Measurements from ENCODE around the gene PPM1A.

PPM1A gene

DNA sequence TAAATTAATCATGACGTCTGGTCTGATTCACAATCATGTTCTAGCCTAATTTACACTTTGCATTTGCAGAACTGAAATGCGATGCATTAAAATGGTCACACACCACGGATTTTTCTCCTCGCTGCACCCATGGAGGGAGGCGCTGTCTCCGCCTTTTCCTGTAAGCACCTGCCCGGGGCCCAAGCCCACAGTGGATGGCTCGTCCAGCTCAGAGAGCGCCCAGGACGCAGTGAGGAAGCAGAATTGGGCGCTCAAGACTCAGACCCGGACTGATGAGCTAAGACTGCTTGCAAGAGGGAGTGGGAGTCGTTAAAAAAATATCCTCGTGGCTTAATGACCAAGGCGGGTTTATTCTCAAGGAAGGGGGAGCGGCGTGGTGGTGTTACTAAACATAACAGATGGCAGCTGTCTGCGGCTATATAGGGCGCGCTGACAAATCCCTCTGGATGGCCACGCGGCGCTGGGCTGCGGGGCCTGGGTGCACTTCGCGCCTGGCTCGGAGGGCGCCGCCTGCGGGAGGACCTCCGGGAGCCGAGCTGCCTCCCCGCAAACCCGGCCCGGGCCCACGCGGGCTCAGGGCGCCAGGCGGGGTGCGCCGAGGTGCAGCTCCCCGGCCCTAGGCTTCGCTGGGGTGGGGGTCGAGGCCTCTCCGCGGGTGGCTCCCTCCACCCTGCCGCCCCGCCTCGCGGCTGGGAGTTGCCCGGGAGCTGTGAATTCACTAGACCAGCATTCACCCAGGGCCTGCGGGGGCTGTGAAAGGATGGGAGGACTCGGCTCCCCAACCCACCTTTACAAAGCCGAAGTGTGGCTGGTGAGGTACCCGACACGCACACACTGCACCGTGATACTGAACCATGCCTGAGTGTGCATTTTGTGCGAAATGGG is 78.7 kb downstream of the PPM1A start:
- ATAC-seq = peak; percentile 50
- no peak for TF ChIP-seq BACH2 (CRISPR knock-in tag; IDR thresholded peaks at IDR 0.05; ENCODE audit: borderline replicate concordance)
- TF ChIP-seq, protein P1, sequence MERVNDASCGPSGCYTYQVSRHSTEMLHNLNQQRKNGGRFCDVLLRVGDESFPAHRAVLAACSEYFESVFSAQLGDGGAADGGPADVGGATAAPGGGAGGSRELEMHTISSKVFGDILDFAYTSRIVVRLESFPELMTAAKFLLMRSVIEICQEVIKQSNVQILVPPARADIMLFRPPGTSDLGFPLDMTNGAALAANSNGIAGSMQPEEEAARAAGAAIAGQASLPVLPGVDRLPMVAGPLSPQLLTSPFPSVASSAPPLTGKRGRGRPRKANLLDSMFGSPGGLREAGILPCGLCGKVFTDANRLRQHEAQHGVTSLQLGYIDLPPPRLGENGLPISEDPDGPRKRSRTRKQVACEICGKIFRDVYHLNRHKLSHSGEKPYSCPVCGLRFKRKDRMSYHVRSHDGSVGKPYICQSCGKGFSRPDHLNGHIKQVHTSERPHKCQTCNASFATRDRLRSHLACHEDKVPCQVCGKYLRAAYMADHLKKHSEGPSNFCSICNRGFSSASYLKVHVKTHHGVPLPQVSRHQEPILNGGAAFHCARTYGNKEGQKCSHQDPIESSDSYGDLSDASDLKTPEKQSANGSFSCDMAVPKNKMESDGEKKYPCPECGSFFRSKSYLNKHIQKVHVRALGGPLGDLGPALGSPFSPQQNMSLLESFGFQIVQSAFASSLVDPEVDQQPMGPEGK (CRISPR knock-in tag; IDR thresholded peaks at IDR 0.05; ENCODE audit: borderline replicate concordance) = no peak
- TF ChIP-seq ZNF70 (CRISPR knock-in tag; IDR thresholded peaks at IDR 0.05) = no peak
- no peak for TF ChIP-seq CSRNP3 (CRISPR knock-in tag; IDR thresholded peaks at IDR 0.05)

- TF ChIP-seq ESRRG (CRISPR knock-in tag; IDR thresholded peaks at IDR 0.05) = no peak
- no peak for TF ChIP-seq SNAI2 (CRISPR knock-in tag; IDR thresholded peaks at IDR 0.05)
- TF ChIP-seq ZNF8 (CRISPR knock-in tag; IDR thresholded peaks at IDR 0.05) = no peak
- no peak for TF ChIP-seq RARB (CRISPR knock-in tag; IDR thresholded peaks at IDR 0.05)
- TF ChIP-seq ZFP30 (CRISPR knock-in tag; IDR thresholded peaks at IDR 0.05) = no peak
- no peak for TF ChIP-seq GLIS3 (CRISPR knock-in tag; IDR thresholded peaks at IDR 0.05)
- TF ChIP-seq CSRNP3 (CRISPR knock-in tag; IDR thresholded peaks at IDR 0.05) = no peak
- TF ChIP-seq, protein P2, sequence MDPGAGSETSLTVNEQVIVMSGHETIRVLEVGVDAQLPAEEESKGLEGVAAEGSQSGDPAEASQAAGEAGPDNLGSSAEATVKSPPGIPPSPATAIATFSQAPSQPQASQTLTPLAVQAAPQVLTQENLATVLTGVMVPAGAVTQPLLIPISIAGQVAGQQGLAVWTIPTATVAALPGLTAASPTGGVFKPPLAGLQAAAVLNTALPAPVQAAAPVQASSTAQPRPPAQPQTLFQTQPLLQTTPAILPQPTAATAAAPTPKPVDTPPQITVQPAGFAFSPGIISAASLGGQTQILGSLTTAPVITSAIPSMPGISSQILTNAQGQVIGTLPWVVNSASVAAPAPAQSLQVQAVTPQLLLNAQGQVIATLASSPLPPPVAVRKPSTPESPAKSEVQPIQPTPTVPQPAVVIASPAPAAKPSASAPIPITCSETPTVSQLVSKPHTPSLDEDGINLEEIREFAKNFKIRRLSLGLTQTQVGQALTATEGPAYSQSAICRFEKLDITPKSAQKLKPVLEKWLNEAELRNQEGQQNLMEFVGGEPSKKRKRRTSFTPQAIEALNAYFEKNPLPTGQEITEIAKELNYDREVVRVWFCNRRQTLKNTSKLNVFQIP (CRISPR knock-in tag; IDR thresholded peaks at IDR 0.05; ENCODE audit: borderline replicate concordance, low read depth) = no peak
- TF ChIP-seq ZNF565 (CRISPR knock-in tag; conservative IDR thresholded peaks at IDR 0.05; ENCODE audit: low read depth) = no peak
- no peak for TF ChIP-seq TOX (CRISPR knock-in tag; IDR thresholded peaks at IDR 0.05; ENCODE audit: borderline replicate concordance)
- no peak for TF ChIP-seq BACH2 (CRISPR knock-in tag; IDR thresholded peaks at IDR 0.05; ENCODE audit: borderline replicate concordance)
- no peak for ATAC-seq
These were observed 79.6 kb downstream of the PPM1A start for GRCh38 chr14:60328583-60328982.

DNA sequence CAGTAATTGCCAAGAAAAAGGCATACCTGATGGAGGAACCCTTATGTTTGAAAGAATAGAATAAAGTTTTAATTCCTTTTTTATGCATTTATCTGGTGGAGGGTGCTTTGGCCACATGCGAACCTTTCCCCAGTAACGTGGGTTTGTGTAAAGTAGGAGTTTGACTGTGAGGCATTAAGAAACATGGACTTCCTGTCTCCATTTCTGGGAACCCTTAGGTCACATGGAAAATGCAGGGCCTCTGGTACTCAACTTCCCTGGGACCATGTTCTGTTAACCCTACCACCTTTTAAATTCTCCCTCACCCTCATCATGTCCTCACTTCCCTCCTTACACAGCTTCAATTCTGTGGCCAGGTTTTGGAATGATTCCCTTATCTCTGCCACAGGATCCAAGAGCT is 80.3 kb downstream of the PPM1A start:
- no peak for ATAC-seq
- TF ChIP-seq ZC3H10 (CRISPR knock-in tag; IDR thresholded peaks at IDR 0.05) (no peak), ZNF70 (CRISPR knock-in tag; IDR thresholded peaks at IDR 0.05) (no peak), SNAI2 (CRISPR knock-in tag; IDR thresholded peaks at IDR 0.05) (no peak), ZNF8 (CRISPR knock-in tag; IDR thresholded peaks at IDR 0.05) (no peak), ISL1 (CRISPR knock-in tag; IDR thresholded peaks at IDR 0.05) (no peak), TCF4 (CRISPR knock-in tag; IDR thresholded peaks at IDR 0.05; ENCODE audit: borderline replicate concordance) (no peak), ZFP3 (CRISPR knock-in tag; IDR thresholded peaks at IDR 0.05) (no peak), TOX (CRISPR knock-in tag; IDR thresholded peaks at IDR 0.05; ENCODE audit: borderline replicate concordance) (no peak), ZNF565 (CRISPR knock-in tag; conservative IDR thresholded peaks at IDR 0.05; ENCODE audit: low read depth) (no peak), ZFP30 (CRISPR knock-in tag; IDR thresholded peaks at IDR 0.05) (no peak), CSRNP3 (CRISPR knock-in tag; IDR thresholded peaks at IDR 0.05) (no peak)
- TF ChIP-seq, protein P2 (CRISPR knock-in tag; IDR thresholded peaks at IDR 0.05; ENCODE audit: borderline replicate concordance, low read depth) = no peak
- TF ChIP-seq, protein P3, sequence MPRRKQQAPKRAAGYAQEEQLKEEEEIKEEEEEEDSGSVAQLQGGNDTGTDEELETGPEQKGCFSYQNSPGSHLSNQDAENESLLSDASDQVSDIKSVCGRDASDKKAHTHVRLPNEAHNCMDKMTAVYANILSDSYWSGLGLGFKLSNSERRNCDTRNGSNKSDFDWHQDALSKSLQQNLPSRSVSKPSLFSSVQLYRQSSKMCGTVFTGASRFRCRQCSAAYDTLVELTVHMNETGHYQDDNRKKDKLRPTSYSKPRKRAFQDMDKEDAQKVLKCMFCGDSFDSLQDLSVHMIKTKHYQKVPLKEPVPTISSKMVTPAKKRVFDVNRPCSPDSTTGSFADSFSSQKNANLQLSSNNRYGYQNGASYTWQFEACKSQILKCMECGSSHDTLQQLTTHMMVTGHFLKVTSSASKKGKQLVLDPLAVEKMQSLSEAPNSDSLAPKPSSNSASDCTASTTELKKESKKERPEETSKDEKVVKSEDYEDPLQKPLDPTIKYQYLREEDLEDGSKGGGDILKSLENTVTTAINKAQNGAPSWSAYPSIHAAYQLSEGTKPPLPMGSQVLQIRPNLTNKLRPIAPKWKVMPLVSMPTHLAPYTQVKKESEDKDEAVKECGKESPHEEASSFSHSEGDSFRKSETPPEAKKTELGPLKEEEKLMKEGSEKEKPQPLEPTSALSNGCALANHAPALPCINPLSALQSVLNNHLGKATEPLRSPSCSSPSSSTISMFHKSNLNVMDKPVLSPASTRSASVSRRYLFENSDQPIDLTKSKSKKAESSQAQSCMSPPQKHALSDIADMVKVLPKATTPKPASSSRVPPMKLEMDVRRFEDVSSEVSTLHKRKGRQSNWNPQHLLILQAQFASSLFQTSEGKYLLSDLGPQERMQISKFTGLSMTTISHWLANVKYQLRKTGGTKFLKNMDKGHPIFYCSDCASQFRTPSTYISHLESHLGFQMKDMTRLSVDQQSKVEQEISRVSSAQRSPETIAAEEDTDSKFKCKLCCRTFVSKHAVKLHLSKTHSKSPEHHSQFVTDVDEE (CRISPR knock-in tag; IDR thresholded peaks at IDR 0.05) = no peak

All from SK-N-SH treated with all-trans-retinoic acid at 6 μM for 48 hours (cell line).